Type B pancreatic cell (in vitro differentiated cells): ENCODE data around the gene SPATA21. TPM values are rescaled to one million over a fixed set of nuclear protein-coding genes. Genes with fewer than 3 reads are reported as not detected.

Source experiments
- DNase-seq: peaks from one replicate; pipeline ENCODE4 v3.0.0; 2021; ENCODE audit warnings: mixed read lengths; ENCODE audit not compliant: unreplicated experiment; ENCODE audit errors: extremely low spot score
- H3K27ac Mint-ChIP-seq: 2 replicates; pipeline ENCODE4 v1.8.0; 2021; ENCODE audit warnings: mild to moderate bottlenecking, mixed read lengths
- H3K27me3 Mint-ChIP-seq: 2 replicates; pipeline ENCODE4 v1.8.0; 2021; ENCODE audit warnings: mixed read lengths
- H3K36me3 Mint-ChIP-seq: 2 replicates; pipeline ENCODE4 v1.8.0; 2021; ENCODE audit warnings: mixed read lengths
- H3K4me1 Mint-ChIP-seq: one replicate; pipeline ENCODE4 v1.8.0; 2021; ENCODE audit warnings: mixed read lengths; ENCODE audit not compliant: unreplicated experiment
- H3K4me3 Mint-ChIP-seq: 2 replicates; pipeline ENCODE4 v1.8.0; 2021; ENCODE audit warnings: mild to moderate bottlenecking, mixed read lengths
- H3K9me3 Mint-ChIP-seq: 2 replicates; pipeline ENCODE4 v1.8.0; 2021; ENCODE audit warnings: mixed read lengths
- total RNA-seq: library from RNA; stranded (reverse); gene quantifications from 2 replicates; pipeline ENCODE4 v1.2.1, GENCODE V29; 2021; ENCODE audit warnings: low replicate concordance
- TF ChIP-seq, protein P1 (sequence below): fragments of 200-600 bp; sonication (generic); conservative IDR thresholded peaks from 2 replicates; pipeline ENCODE4 v1.5.0; 2021; ENCODE audit warnings: antibody characterized with exemption, mild to moderate bottlenecking

The SPATA21 gene
- total RNA-seq, 1 donor from 2014 or later: not detected

DNA sequence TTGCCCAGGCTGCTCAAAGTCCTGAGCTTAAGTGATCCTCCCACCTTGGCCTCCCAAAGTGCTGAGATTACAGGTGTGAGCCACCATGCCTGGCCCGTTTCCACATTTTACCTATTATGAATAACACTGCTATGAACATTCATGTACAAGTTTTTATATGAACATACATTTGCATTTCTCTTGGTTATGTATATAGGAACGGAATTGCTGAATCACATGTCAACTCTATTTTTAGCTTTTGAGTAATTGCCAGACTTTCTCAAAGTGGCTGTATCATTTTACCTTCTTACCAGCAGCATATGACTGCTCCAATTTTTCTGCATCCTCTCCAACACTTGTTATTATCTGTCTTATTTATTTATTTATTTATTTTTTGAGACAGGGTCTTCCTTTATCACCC, 2.7 kb downstream of the SPATA21 start:
- H3K36me3 Mint-ChIP-seq: no peaks in the 10 kb centered on the region
- peaks cover 4% of the 10 kb centered on the region for H3K4me1 Mint-ChIP-seq
- DNase-seq: no peak
- peaks cover 7% of the 10 kb centered on the region for H3K27me3 Mint-ChIP-seq
- H3K27ac Mint-ChIP-seq: no peak overlapping the region
- H3K9me3 Mint-ChIP-seq: no peaks in the 10 kb centered on the region
- TF ChIP-seq, protein P1, sequence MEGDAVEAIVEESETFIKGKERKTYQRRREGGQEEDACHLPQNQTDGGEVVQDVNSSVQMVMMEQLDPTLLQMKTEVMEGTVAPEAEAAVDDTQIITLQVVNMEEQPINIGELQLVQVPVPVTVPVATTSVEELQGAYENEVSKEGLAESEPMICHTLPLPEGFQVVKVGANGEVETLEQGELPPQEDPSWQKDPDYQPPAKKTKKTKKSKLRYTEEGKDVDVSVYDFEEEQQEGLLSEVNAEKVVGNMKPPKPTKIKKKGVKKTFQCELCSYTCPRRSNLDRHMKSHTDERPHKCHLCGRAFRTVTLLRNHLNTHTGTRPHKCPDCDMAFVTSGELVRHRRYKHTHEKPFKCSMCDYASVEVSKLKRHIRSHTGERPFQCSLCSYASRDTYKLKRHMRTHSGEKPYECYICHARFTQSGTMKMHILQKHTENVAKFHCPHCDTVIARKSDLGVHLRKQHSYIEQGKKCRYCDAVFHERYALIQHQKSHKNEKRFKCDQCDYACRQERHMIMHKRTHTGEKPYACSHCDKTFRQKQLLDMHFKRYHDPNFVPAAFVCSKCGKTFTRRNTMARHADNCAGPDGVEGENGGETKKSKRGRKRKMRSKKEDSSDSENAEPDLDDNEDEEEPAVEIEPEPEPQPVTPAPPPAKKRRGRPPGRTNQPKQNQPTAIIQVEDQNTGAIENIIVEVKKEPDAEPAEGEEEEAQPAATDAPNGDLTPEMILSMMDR: no peak
- no peak overlapping the region for H3K4me3 Mint-ChIP-seq

DNA sequence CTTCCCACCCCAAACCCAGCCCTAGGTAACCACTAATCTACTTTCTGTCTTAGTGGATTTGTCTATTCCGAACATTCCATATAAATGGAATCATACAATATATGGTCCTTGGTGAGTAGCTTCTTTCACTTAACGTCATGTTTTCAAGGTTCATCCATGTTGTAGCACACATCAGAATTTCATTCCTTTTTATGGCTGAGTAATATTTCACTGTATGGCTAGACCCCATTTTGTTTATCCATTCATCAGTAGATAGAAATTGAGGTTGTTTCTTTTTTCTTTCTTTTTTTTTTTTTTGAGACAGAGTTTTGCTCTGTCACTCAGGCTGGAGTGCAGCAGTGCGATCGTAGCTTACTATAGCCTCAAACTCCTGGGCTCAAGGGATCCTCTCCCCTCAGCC, 3.2 kb downstream of the SPATA21 start:
- no peak for DNase-seq
- Mint-ChIP-seq H3K27me3 (peaks cover 7% of the 10 kb centered on the region), H3K27ac (no peak overlapping the region), H3K36me3 (no peaks in the 10 kb centered on the region), H3K4me1 (peaks cover 4% of the 10 kb centered on the region), H3K9me3 (no peaks in the 10 kb centered on the region), H3K4me3 (no peak overlapping the region)
- TF ChIP-seq, protein P1: no peak

DNA sequence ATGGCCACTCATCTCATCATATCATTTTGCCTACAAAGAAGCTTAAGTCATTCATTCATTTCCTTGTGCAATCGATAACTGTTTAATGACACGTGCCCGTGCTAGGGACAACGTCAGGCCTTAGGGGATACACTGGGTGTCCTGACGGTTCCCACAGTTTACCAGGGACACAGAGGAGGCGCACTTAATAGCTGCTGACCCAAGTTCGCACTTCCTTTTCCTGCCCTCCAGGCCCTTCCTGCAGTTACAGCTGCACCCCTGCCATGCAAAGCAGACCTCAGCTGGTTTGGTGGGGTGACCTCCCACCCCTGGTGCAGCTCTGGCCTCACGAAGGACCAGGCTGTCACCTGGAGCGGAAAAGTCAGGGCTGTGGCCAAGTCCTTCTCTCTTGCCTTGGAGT, 4.2 kb downstream of the SPATA21 start:
- Mint-ChIP-seq H3K36me3 (no peaks in the 10 kb centered on the region), H3K27me3 (peaks cover 7% of the 10 kb centered on the region), H3K4me3 (no peak overlapping the region), H3K9me3 (no peaks in the 10 kb centered on the region), H3K27ac (no peak overlapping the region), H3K4me1 (peaks cover 4% of the 10 kb centered on the region)
- no peak for DNase-seq
- TF ChIP-seq, protein P1: no peak

DNA sequence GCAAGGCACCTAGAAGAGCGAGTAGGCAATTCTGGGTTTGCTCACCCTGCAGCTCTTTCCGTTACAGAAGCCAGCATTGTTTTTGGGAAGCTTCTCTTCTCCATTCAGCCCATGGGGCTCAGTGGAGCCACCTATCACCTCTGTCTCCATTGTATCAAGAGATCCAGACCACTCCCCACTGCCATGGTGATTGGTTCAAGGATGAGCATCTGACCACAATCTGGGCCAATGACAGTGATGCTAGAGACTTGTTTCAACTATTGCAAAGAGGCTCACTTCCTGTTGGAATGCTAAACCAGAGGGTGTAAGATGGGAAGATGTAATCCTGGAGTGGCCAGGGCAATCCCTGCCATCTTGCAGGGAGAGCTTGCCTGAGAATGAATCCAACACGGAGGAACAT, 6.6 kb downstream of the SPATA21 start:
- Mint-ChIP-seq H3K9me3 (no peaks in the 10 kb centered on the region), H3K36me3 (no peaks in the 10 kb centered on the region)
- no peak for DNase-seq

DNA sequence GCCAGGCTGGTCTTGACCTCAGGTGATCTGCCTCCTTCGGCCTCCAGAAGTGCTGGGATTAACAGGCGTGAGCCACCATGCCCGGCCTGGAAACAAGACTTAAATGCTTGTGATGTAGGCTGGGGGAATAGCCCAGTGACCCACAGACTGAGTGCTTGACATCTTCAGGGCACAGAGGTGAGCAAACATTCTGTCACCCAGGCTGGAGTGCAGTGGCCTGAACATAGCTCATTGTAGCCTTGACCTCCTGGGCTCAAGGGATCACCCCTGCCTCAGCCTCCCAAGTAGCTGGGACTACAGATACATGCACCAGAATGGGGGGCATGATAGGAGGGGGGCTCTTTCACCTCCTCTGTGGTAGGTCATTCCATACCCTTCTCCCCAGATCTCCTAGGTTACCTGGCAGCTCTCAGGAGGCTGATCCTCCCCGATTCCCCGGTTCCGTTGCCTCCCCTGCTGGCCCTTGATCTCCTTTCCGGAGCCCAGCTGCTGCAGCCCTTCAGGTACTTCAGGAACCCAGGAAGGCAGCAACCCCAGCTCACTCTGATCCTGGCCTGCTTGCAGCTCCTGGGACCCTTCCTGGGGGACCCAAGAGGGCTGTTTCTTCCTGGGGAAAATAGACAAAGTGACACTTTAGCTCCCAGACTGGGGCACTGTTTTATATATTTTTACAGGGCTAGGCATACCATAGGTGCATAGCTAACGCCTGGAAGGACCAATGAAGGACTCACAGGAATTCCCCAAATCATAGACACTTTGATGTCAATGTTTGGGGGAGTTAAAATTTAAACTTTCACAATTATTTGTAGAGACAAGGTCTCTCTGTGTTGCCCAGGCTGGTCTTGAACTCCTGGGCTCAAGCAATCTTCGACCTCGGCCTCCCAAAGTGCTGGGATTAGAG, 11.8 kb downstream of the SPATA21 start:
- H3K4me1 Mint-ChIP-seq: no peaks in the 10 kb centered on the region
- TF ChIP-seq, protein P1: no peak
- no peaks in the 10 kb centered on the region for H3K9me3 Mint-ChIP-seq
- H3K36me3 Mint-ChIP-seq: no peaks in the 10 kb centered on the region
- H3K4me3 Mint-ChIP-seq: no peak overlapping the region
- H3K27me3 Mint-ChIP-seq: peaks cover 6% of the 10 kb centered on the region
- no peak overlapping the region for H3K27ac Mint-ChIP-seq
- DNase-seq: no peak

More for the DNA sequence above, 6.6 kb downstream of the SPATA21 start:
- TF ChIP-seq, protein P1: no peak
- Mint-ChIP-seq H3K27ac (no peak overlapping the region), H3K4me3 (no peak overlapping the region), H3K4me1 (peaks cover 4% of the 10 kb centered on the region), H3K27me3 (peaks cover 7% of the 10 kb centered on the region)
